Putamen (tissue), 1 donor: ENCODE results near the gene C6orf163.
"Not testable (repeated sequence)": the region's sequence is repeated elsewhere in the genome, so short reads cannot be mapped to it uniquely, and the experiment has no call there.

ENCODE experiments used
- DNase-seq: peaks from one replicate; pipeline ENCODE4 v3.0.0-alpha.2; 2016; ENCODE audit warnings: low spot score

The C6orf163 gene

GRCh38 chr6:87344731-87345130 lies at the start of gene C6orf163:
Gene C6orf163, plus strand, starts transcription at chr6:87344813. Its CDS starts 287 bp downstream, at chr6:87345100.
- no peak for DNase-seq

DNA sequence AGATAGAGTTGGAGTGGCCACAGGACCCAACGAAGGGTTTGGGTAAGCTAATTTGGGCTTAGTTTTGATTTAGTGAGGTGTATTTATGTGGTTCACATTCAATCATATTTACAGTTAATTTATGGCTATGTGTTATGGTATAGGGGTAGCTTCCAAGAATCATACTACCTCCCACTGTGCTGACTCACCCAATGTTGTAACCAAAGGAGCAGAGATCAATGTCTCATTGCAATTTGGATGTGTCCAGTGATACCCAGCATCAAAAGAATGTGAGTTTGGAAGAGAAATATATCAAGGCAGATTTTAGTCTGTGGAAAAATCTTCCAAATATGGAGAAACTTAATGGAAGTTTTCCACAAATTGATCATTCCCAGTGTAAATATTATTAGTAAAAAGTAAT lies 47.5 kb upstream of the C6orf163 start:
- DNase-seq = no peak

- not testable (repeated sequence) for DNase-seq
These were observed 43.3 kb upstream of the C6orf163 start for GRCh38 chr6:87301277-87301676.

DNA sequence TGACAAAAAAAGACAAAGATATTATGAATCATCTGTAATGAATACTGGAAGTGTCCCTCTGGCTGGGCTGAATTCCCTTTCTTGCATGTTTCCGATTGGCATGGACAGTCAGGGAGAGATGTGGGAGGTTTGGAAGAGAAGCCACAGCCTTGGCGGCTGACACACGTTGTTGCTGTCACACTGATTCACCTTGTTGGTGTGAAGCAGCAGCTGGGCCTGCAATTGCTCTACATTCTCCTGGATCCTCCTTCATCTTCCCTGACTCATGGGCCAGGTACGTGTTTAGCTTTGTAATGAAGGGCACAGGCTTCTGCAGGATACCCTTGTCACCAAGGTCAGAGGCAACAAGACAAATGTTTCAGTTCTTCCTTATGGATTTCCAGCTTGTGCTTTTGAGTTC lies 35.6 kb upstream of the C6orf163 start:
- no peak for DNase-seq

DNA sequence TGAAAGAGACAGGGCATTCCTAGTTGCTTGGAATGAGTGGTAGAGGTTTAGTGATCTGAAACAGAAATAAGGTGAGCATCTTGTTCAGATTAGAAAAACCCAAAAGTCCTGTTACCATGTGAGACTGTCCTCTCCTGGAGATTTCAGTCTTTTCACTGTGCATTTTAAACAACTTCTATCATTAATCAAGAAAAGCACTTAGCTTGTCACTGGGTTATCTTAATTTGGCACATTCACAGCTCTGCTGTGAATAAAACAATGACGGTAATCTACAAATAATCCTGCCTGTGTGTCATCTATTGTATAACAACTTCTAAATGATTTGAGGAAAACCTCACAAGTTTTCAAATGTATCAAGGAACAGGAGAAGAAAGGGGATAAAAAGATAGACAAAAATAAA lies 31.8 kb upstream of the C6orf163 start:
- DNase-seq = no peak

DNA sequence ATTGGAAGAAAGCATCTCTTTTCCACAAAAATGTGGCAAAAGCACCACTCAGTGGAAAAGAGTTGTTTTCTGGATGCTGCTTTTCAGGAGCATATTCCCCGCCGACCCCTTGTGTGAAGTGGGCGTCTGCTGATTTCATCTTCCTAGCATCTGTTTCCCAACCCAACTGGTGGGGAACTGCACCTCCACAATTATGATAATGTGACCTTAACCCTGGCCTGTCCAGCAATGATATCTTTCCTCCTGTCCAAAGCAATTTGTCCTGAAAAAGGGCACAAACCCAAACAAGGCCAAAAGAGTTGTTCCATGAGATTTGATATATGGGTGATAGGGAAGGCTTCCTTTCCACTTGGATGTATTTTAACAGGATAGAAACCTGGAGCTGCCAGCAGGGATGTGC lies 29.5 kb upstream of the C6orf163 start:
- no peak for DNase-seq

GRCh38 chr6:87319271-87319987 lies 25.2 kb upstream of the C6orf163 start:
- no peak for DNase-seq

GRCh38 chr6:87322304-87323212 lies 22.1 kb upstream of the C6orf163 start, which contains the start of gene SMIM8:
Gene SMIM8, plus strand, starts transcription at chr6:87322588. Its CDS starts 14,444 bp downstream, at chr6:87337032.
- DNase-seq = peak; percentile 61

DNA sequence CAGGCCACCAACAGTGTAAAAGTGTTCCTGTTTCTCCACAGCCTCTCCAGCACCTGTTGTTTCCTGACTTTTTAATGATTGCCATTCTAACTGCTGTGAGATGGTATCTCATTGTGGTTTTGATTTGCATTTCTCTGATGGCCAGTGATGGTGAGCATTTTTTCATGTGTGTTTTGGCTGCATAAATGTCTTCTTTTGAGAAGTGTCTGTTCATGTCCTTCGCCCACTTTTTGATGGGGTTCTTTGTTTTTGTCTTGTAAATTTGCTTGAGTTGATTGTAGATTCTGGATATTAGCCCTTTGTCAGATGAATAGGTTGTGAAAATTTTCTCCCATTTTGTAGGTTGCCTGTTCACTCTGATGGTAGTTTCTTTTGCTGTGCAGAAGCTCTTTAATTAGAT lies 20.7 kb upstream of the C6orf163 start:
- not testable (repeated sequence) for DNase-seq

DNA sequence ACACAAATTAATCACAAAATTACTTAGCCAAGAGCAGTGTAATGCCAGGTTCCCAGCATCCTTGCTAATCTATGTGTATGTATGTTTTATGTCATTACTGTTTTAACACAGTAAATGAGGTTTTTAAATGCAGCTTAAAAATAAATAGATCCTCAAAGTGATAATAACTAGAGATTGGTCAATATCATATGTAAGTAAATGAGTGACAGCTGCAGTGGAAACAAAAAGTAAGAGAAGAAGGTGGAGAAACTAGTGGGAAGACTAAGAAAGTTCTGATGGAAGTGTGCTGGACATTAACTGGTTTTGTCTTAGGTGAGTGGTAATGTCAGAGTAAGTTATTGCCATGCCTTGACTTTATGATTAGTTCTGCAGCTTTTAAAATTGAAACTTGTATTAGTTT lies 13.7 kb upstream of the C6orf163 start:
- DNase-seq = no peak

- no peak for DNase-seq
These were observed 11.6 kb upstream of the C6orf163 start for GRCh38 chr6:87333033-87333432.

DNA sequence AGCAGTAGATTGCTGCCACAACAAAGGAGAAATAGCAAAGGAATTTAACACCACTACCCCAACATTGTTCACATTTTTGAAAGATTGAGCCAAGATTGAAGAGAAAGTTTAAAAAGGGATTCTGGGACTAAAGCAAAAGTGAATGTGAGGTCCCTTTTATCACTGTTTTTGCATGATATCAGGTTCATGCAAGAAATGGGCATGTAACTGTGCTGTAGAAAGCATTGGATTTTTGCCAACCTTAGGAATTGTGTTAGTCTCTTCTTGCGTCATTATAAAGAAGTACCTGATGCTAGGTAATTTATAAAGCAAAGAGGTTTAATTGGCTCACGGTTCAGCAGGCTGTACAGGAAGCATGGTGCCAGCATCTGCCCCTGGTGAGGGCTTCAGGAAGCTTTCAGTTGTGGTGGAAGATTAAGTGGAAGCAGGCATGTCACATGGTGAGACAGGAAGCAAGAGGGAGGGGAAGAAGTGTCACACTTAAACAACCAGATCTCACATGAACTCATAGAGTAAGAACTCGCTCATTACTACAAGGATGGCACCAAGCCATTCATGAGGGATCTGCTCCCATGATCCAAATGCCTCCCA lies 10.9 kb upstream of the C6orf163 start:
- no peak for DNase-seq

- no peak for DNase-seq
These were observed 9.9 kb upstream of the C6orf163 start for GRCh38 chr6:87334683-87335082.

- DNase-seq = no peak
These were observed 8.2 kb upstream of the C6orf163 start for GRCh38 chr6:87336367-87336766.

DNA sequence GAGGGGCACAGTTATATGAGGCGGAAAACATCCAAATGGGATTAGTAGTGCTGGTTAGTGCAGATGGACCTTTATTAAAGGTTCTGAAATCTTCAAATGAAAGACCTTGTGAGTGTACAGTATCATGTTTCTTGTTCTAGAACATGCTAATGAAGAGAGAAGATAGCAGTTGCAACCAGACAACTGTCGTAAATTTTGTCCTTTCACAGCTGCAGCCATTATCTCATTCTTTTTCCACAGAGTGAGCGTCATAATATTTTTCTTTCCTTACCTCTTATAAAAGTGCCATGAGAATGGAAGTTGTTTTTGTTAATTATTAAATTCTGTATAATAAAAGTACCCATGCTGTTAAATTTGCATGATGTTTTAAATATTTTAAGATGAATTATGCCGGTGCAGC lies 4.4 kb upstream of the C6orf163 start:
- DNase-seq = no peak

- no peak for DNase-seq
These were observed 3.5 kb upstream of the C6orf163 start for GRCh38 chr6:87341158-87341557.

GRCh38 chr6:87341899-87342298 lies 2.7 kb upstream of the C6orf163 start:
- DNase-seq = no peak

GRCh38 chr6:87342829-87343228 lies 1.8 kb upstream of the C6orf163 start:
- DNase-seq = no peak

DNA sequence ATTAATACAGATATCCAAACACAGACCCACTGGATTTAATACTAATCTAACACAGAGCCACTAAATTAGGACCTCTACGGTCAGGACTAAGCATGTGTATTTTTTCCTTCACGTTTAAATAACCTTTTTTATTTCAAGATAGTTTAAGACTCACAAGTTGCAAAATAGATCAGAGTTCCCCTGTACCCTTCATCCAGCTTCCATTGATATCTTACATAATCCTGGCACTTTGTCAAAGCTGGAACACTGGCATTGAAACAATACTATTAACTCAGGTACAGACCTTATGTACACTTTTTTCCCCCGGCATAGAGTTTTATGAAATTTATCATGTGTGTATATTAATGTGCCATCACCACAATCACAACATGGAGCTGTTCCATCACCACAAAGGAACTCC lies 2.1 kb downstream of the C6orf163 start:
- no peak for DNase-seq

DNA sequence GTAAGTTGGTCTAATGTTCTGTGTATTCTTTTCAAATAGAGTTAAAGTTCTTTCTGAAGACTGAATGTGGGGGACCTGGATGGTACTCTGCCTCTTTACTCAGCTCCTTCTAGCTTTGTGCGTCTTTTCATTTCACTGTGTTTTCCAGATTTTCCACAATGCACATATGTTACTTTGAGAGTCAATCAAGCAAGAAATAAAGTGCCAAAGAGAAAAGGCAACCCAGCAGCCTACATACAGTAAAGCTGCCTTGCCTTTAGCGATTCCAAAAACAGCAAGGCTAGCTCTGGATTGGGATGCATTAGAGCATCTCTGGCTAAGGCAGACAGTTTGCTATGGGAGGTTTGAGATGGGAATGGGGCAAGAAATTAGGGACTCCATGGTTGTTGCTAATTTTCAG lies 5.3 kb downstream of the C6orf163 start:
- no peak for DNase-seq

- no peak for DNase-seq
These were observed 5.9 kb downstream of the C6orf163 start for GRCh38 chr6:87350516-87350915.

DNA sequence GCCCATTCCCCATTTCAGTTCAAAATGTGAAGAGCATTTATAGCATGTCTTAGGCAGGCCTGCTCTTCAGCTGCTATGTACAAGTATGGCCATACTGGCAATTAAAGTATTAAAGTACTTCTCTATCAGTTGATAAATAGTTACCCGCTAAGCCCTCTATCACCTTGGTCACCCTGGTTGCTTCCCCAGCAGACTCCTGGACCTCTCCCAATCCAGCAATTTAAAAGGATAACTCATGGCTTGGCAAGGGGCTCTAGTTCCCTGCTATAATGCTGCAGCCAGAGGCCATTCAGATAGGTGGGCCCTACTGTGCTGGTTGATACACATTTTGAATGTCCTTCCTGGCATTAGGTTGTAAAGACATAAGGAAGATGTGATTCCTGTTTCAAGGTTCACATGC lies 7.0 kb downstream of the C6orf163 start:
- no peak for DNase-seq

GRCh38 chr6:87356181-87356580 lies 11.6 kb downstream of the C6orf163 start:
- DNase-seq = no peak
